Karpas-422 (cell line): ENCODE measurements around the gene TCF7L1. TPM values are rescaled to one million over a fixed set of nuclear protein-coding genes. Genes with fewer than 3 reads are reported as not detected.

Experiments used
- DNase-seq: peaks from one replicate; pipeline ENCODE4 v3.0.0-alpha.2; 2015
- H2AFZ ChIP-seq: fragments of 200-600 bp; sonication (generic); 2 replicates; pipeline ENCODE4 v1.6.1; 2014; ENCODE audit warnings: antibody characterized with exemption, low read length, mixed read lengths
- H3K27ac ChIP-seq: fragments of 200-600 bp; sonication (generic); 2 replicates; pipeline ENCODE4 v1.5.1; 2014; ENCODE audit warnings: mild to moderate bottlenecking, low read length, moderate library complexity
- H3K27me3 ChIP-seq: fragments of 200-600 bp; sonication (generic); 2 replicates; pipeline ENCODE4 v1.6.1; 2014; ENCODE audit warnings: low read length, mixed read lengths
- H3K36me3 ChIP-seq: fragments of 200-600 bp; sonication (generic); 2 replicates; pipeline ENCODE4 v1.6.1; 2014; ENCODE audit warnings: low read length, mixed read lengths; ENCODE audit not compliant: insufficient read depth
- H3K4me1 ChIP-seq: fragments of 200-600 bp; sonication (generic); 2 replicates; pipeline ENCODE4 v1.6.1; 2014; ENCODE audit warnings: mild to moderate bottlenecking, low read length, mixed read lengths
- H3K4me2 ChIP-seq: fragments of 200-600 bp; sonication (generic); 2 replicates; pipeline ENCODE4 v1.6.1; 2014; ENCODE audit warnings: low read length, low read depth, mild to moderate bottlenecking; ENCODE audit not compliant: poor library complexity, severe bottlenecking
- H3K4me3 ChIP-seq: fragments of 200-600 bp; sonication (generic); 2 replicates; pipeline ENCODE4 v1.5.1; 2014; ENCODE audit warnings: mild to moderate bottlenecking, antibody characterized with exemption, low read length, mixed read lengths
- H3K79me2 ChIP-seq: fragments of 200-600 bp; sonication (generic); 2 replicates; pipeline ENCODE4 v1.6.1; 2014; ENCODE audit warnings: mild to moderate bottlenecking, low read length, mixed read lengths
- H3K9ac ChIP-seq: fragments of 200-600 bp; sonication (generic); 2 replicates; pipeline ENCODE4 v1.6.0; 2014; ENCODE audit warnings: low read length
- H3K9me2 ChIP-seq: fragments of 200-600 bp; sonication (generic), shearing (Covaris generic); replicated peaks from 2 replicates; pipeline ENCODE4 v1.6.0; 2014; ENCODE audit warnings: mild to moderate bottlenecking, low read length, moderate library complexity; ENCODE audit not compliant: insufficient read depth
- H3K9me3 ChIP-seq: fragments of 300-700, 200-600 bp; sonication (generic); 2 replicates; pipeline ENCODE4 v1.6.1; 2014; ENCODE audit warnings: low read length, mixed read lengths
- H4K20me1 ChIP-seq: fragments of 200-600 bp; sonication (generic); 2 replicates; pipeline ENCODE4 v1.6.1; 2014; ENCODE audit warnings: mild to moderate bottlenecking, antibody characterized with exemption, low read length, low read depth; ENCODE audit not compliant: insufficient read depth
- total RNA-seq: library from RNA; depleted of rRNA; stranded (reverse); fragments of >200 nt; shearing (Covaris generic); gene quantifications from 2 replicates; pipeline ENCODE4 v1.2.3, GENCODE V29; 2014; ENCODE audit warnings: low replicate concordance

The TCF7L1 gene
- total RNA-seq, 1 experiment from 2014 or later = not detected

DNA sequence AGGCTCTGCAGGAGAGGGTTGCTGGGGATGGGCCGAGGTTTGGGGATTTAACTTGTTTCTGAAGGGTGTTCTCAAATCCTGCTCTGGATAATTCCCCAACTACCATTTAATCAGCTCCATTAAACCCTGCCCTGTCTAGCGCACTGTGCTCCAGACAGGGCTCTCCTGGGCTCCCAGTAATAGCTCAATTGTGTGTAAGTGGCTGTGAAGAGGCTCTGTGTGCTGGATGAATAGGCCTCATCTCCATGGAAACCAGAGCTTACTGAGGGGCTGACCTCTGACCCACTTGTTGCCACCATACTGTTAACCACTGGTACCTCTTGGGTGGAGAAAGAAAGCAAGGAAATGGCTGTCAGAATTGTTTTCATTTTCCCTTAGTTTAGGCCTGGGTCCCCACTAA lies 101.7 kb downstream of the TCF7L1 start:
- Histone ChIP-seq H3K4me3 (no peak overlapping the region), H3K9me2 (no peaks in the 10 kb centered on the region), H4K20me1 (peaks cover 4% of the 10 kb centered on the region; the same call in 1 of the 2 replicates), H3K4me1 (no peaks in the 10 kb centered on the region), H3K36me3 (no peaks in the 10 kb centered on the region), H3K9me3 (no peaks in the 10 kb centered on the region), H3K79me2 (no peaks in the 10 kb centered on the region), H3K27ac (no peak overlapping the region), H3K4me2 (no peak overlapping the region), H3K27me3 (no peaks in the 10 kb centered on the region), H2AFZ (no peak overlapping the region), H3K9ac (no peak overlapping the region)
- no peak for DNase-seq

DNA sequence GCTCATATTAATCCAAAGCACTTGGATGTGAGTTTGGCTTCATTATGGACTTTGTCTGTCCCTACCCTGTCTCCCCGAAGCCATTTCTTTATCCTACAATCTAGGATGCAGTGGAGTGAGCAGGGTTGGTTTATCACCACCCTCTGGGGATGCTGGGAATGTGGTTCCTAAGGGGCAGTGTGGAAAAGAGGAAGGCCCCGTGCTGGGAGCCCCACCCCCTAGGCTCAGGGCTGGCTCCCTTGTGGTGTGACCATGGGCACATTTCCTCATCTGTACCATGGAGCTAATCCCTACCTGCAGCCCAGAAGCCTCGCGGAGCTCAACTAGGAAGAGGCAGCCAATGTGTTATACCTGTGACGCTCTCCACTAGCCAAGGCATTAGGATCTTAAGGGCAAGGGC lies 102.1 kb downstream of the TCF7L1 start:
- Histone ChIP-seq H3K27ac (no peak overlapping the region), H3K4me2 (no peak overlapping the region), H3K79me2 (no peaks in the 10 kb centered on the region), H3K36me3 (no peaks in the 10 kb centered on the region), H2AFZ (no peak overlapping the region), H4K20me1 (peaks cover 4% of the 10 kb centered on the region; the same call in 1 of the 2 replicates), H3K4me1 (no peaks in the 10 kb centered on the region), H3K9ac (no peak overlapping the region), H3K27me3 (no peaks in the 10 kb centered on the region), H3K9me2 (no peaks in the 10 kb centered on the region), H3K9me3 (no peaks in the 10 kb centered on the region), H3K4me3 (no peak overlapping the region)
- no peak for DNase-seq

- no peaks in the 10 kb centered on the region for H3K79me2 ChIP-seq
- no peaks in the 10 kb centered on the region for H3K36me3 ChIP-seq
- H3K27me3 ChIP-seq = no peaks in the 10 kb centered on the region
- no peak for DNase-seq
- H3K9me2 ChIP-seq = no peaks in the 10 kb centered on the region
- no peak overlapping the region for H3K27ac ChIP-seq
- no peak overlapping the region for H2AFZ ChIP-seq
- H3K4me2 ChIP-seq = no peak overlapping the region
- H4K20me1 ChIP-seq = peaks cover 4% of the 10 kb centered on the region; the same call in 1 of the 2 replicates
- H3K9me3 ChIP-seq = no peaks in the 10 kb centered on the region
- H3K4me3 ChIP-seq = no peak overlapping the region
- H3K4me1 ChIP-seq = no peaks in the 10 kb centered on the region
- H3K9ac ChIP-seq = no peak overlapping the region
These were observed 102.9 kb downstream of the TCF7L1 start for GRCh38 chr2:85236084-85236483.

DNA sequence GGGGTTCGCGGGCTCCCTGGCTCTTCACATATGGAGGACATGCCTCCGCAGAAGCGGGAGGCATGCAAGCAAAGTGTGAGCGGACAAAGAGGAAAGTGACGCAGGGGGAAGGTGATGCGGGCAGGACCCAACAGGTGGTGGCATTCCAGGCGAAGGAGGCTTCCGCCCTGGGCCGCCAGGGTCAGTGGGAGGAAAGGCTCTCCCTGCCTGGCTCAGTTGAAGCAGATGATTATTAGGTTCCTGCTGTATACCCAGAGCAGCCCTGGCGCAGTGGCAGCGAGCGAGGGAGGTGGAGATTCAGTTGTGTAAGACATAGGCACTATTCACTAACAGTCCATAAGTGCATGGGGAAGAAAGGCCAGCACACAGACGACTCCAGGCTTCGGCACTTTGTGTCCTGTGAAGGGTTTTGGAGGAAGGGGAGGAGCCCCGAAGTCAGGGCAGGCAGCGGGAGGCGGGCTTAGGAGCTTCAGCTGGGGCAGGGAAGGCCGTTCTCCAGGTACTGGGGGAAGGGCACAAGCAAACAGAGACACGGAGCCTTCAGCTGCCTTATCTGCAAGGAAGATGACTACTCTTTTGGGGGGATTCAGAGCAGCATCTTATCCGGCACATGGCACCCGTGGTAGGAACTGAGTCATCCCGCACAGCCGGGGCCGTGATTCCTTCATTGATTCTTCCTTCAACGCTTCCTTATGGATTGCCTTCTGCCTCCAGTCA lies 104.8 kb downstream of the TCF7L1 start:
- H3K4me3 ChIP-seq = no peak overlapping the region
- no peaks in the 10 kb centered on the region for H3K27me3 ChIP-seq
- no peaks in the 10 kb centered on the region for H3K4me1 ChIP-seq
- no peaks in the 10 kb centered on the region for H3K36me3 ChIP-seq
- H3K9me2 ChIP-seq = no peaks in the 10 kb centered on the region
- peaks cover 4% of the 10 kb centered on the region; the same call in 1 of the 2 replicates for H4K20me1 ChIP-seq
- no peak overlapping the region for H3K9ac ChIP-seq
- no peak overlapping the region for H3K4me2 ChIP-seq
- H3K79me2 ChIP-seq = no peaks in the 10 kb centered on the region
- no peak overlapping the region for H3K27ac ChIP-seq
- no peak for DNase-seq
- no peaks in the 10 kb centered on the region for H3K9me3 ChIP-seq
- H2AFZ ChIP-seq = no peak overlapping the region

DNA sequence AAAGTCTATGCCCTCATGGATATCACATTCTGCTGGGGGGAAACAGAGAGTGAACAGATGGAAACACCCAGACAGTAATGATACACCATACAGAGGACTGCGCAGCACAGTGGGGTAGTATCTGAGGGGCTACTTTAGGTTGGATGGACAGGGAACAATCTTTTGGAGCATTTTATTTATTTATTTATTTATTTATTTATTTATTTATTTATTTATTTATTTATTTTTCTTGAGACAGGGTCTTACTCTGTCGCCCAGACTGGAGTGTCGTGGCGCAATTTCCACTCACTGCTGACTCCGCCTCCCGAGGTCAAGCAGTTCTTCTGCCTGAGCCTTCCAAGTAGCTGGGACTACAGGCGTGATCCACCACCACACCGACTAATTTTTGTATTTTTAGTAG lies 105.4 kb downstream of the TCF7L1 start:
- Histone ChIP-seq H3K4me2 (no peak overlapping the region), H3K4me3 (no peak overlapping the region), H2AFZ (no peak overlapping the region), H3K4me1 (no peaks in the 10 kb centered on the region), H3K36me3 (no peaks in the 10 kb centered on the region), H3K27ac (no peak overlapping the region), H3K9ac (no peak overlapping the region), H4K20me1 (peaks cover 4% of the 10 kb centered on the region; the same call in 1 of the 2 replicates), H3K79me2 (no peaks in the 10 kb centered on the region), H3K9me3 (no peaks in the 10 kb centered on the region), H3K27me3 (no peaks in the 10 kb centered on the region), H3K9me2 (no peaks in the 10 kb centered on the region)
- no peak for DNase-seq

GRCh38 chr2:85239102-85239501 lies 105.9 kb downstream of the TCF7L1 start:
- H3K4me3 ChIP-seq = no peak overlapping the region
- H3K9me3 ChIP-seq = no peaks in the 10 kb centered on the region
- H4K20me1 ChIP-seq = peaks cover 4% of the 10 kb centered on the region; the same call in 1 of the 2 replicates

GRCh38 chr2:85240055-85240454 lies 106.9 kb downstream of the TCF7L1 start:
- H3K36me3 ChIP-seq = no peaks in the 10 kb centered on the region
- H3K27me3 ChIP-seq = no peaks in the 10 kb centered on the region
- peaks cover 4% of the 10 kb centered on the region; the same call in 1 of the 2 replicates for H4K20me1 ChIP-seq
- no peaks in the 10 kb centered on the region for H3K79me2 ChIP-seq
- H3K9ac ChIP-seq = no peak overlapping the region
- no peaks in the 10 kb centered on the region for H3K9me3 ChIP-seq
- no peaks in the 10 kb centered on the region for H3K4me1 ChIP-seq
- DNase-seq = no peak
- H3K4me3 ChIP-seq = no peak overlapping the region
- no peak overlapping the region for H2AFZ ChIP-seq
- H3K9me2 ChIP-seq = no peaks in the 10 kb centered on the region
- no peak overlapping the region for H3K27ac ChIP-seq
- H3K4me2 ChIP-seq = no peak overlapping the region

More at GRCh38 chr2:85239102-85239501, 105.9 kb downstream of the TCF7L1 start:
- H3K9me2 ChIP-seq = no peaks in the 10 kb centered on the region
- H3K9ac ChIP-seq = no peak overlapping the region
- no peak for DNase-seq
- H3K36me3 ChIP-seq = no peaks in the 10 kb centered on the region
- no peak overlapping the region for H2AFZ ChIP-seq
- no peaks in the 10 kb centered on the region for H3K4me1 ChIP-seq
- no peak overlapping the region for H3K4me2 ChIP-seq
- H3K27ac ChIP-seq = no peak overlapping the region
- no peaks in the 10 kb centered on the region for H3K27me3 ChIP-seq
- no peaks in the 10 kb centered on the region for H3K79me2 ChIP-seq

GRCh38 chr2:85242321-85242720 lies 109.1 kb downstream of the TCF7L1 start:
- Histone ChIP-seq H3K4me1 (peaks cover 8% of the 10 kb centered on the region), H3K4me3 (no peak overlapping the region), H3K36me3 (no peaks in the 10 kb centered on the region), H3K9me3 (no peaks in the 10 kb centered on the region), H4K20me1 (no peaks in the 10 kb centered on the region), H3K27ac (no peak overlapping the region), H3K4me2 (no peak overlapping the region), H3K9ac (no peak overlapping the region), H3K9me2 (no peaks in the 10 kb centered on the region), H3K27me3 (no peaks in the 10 kb centered on the region), H3K79me2 (no peaks in the 10 kb centered on the region), H2AFZ (no peak overlapping the region)
- DNase-seq = no peak
